ENCODE measurements around the gene TICAM2.

TICAM2 gene

GRCh38 chr5:115626445-115626823 lies 24.2 kb upstream of the TICAM2 start:
- H3K4me3 ChIP-seq (ENCODE audit: control insufficient read depth in 1 of 7, extremely low read depth in 1 of 7, insufficient read depth in 4 of 7, low read depth in 2 of 7, low read length in 6 of 7): peak overlapping the region; percentile 77 to 95 (median 93)
- H3K36me3 ChIP-seq (ENCODE audit: control insufficient read depth in 4 of 4, insufficient read depth in 4 of 4, low read length in 3 of 4): peaks cover 0 to 8% (median 2%) of the 10 kb centered on the region in 4 experiments
- POLR2A ChIA-PET: no interaction called here
- CTCF ChIA-PET: interaction anchor here (1.3 kb wide), 1 partner anchor 9 kb away, joined by 3 read pairs; no protein-coding TSS in a partner anchor
- H3K4me1 ChIP-seq (ENCODE audit: control extremely low read depth in 1 of 4, control insufficient read depth in 4 of 4, insufficient read depth in 4 of 4, low read length in 3 of 4): peaks cover 12 to 27% (median 22%) of the 10 kb centered on the region in 4 experiments
- no peaks in the 10 kb centered on the region for H3K27me3 ChIP-seq (replicated peaks in 2 of 5; ENCODE audit: control insufficient read depth in 4 of 5, insufficient read depth in 5 of 5, low read length in 4 of 5)
- H3K27ac ChIP-seq (ENCODE audit: insufficient read depth in 1 of 2, low read depth in 1 of 2, low read length in 2 of 2, poor library complexity in 1 of 2, severe bottlenecking in 2 of 2): peak overlapping the region; percentile 69 to 82
- WGBS (ENCODE audit: insufficient coverage): 0% methylated on average over 1 of the region's 9 CpGs
- no peak for DNase-seq
- H3K9me3 ChIP-seq (ENCODE audit: control extremely low read depth in 1 of 5, control insufficient read depth in 4 of 5, insufficient read depth in 2 of 5, low read depth in 1 of 5, low read length in 4 of 5): no peaks in the 10 kb centered on the region

DNA sequence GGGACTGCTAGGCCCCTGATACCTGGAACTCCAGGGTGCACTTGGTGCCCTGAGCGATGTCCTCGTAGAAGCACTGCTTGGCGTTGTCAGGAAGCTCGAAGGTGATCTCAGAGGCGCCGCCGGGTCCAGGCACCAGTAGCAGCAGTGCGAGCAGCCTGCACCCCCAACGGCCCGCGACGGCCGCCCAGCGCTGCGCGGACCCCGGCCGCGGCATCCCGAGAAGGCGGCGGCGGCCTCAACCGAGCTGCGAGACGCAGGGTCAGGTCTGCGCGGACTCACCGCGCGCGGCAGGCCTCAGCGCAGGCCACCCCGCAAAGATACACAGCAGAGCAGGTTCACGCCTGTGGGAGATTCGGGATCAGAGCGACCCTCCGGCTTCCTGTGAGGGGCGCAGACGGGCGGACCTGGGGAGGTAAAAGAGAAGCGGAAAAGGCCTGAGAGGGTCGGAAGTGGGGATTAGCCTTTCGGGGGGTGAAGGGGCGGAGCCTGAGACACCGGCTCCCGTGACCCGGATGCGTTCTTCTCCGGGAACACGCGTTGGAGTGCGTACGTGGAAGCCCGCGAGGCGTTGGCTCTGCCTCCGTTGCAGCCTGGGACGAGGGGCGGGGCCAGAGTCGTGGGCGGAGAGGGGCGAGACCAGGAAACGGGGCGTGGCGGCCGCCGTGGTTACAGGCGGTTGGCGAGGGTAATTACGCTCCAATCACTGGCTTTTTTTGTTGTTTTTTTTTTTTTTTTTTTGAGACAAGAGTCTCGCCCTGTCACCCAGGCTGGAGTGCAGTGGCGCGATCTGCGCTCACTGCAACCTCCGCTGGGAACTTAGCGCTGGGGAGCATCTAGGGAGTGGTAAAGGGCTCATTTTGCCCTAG lies 23.5 kb upstream of the TICAM2 start, which contains the start of gene TMED7:
TMED7 (minus strand) TSS at position 458 of the 866 bp plus-strand sequence; CDS start at position 214, 244 bp downstream.
- peak; percentile 98 to 99 (median 99) for DNase-seq
- Histone ChIP-seq H3K36me3 (ENCODE audit: control insufficient read depth in 4 of 4, insufficient read depth in 4 of 4, low read length in 3 of 4) (peaks cover 0 to 8% (median 2%) of the 10 kb centered on the region in 4 experiments), H3K4me1 (ENCODE audit: control extremely low read depth in 1 of 4, control insufficient read depth in 4 of 4, insufficient read depth in 4 of 4, low read length in 3 of 4) (peaks cover 12 to 27% (median 22%) of the 10 kb centered on the region in 4 experiments), H3K9me3 (ENCODE audit: control extremely low read depth in 1 of 5, control insufficient read depth in 4 of 5, insufficient read depth in 2 of 5, low read depth in 1 of 5, low read length in 4 of 5) (no peaks in the 10 kb centered on the region), H3K27me3 (replicated peaks in 2 of 5; ENCODE audit: control insufficient read depth in 4 of 5, insufficient read depth in 5 of 5, low read length in 4 of 5) (no peaks in the 10 kb centered on the region), H3K4me3 (ENCODE audit: control insufficient read depth in 1 of 7, extremely low read depth in 1 of 7, insufficient read depth in 4 of 7, low read depth in 2 of 7, low read length in 6 of 7) (peak within 1 kb of the TSS; percentile 77 to 95 (median 93)), H3K27ac (ENCODE audit: insufficient read depth in 1 of 2, low read depth in 1 of 2, low read length in 2 of 2, poor library complexity in 1 of 2, severe bottlenecking in 2 of 2) (peak within 1 kb of the TSS; percentile 69 to 92)
- ChIA-PET POLR2A (interaction anchor here (1.2 kb wide), 1 partner anchor 12 kb away, joined by 4 read pairs; no protein-coding TSS in a partner anchor), CTCF (interaction anchor here (1.1 to 3.1 kb wide), 5 partner anchors 9 to 317 kb away, joined by 3 to 12 read pairs (median 4); no protein-coding TSS in a partner anchor)
- WGBS (ENCODE audit: insufficient coverage): under 1% methylated on average over 65 of the region's 77 CpGs

DNA sequence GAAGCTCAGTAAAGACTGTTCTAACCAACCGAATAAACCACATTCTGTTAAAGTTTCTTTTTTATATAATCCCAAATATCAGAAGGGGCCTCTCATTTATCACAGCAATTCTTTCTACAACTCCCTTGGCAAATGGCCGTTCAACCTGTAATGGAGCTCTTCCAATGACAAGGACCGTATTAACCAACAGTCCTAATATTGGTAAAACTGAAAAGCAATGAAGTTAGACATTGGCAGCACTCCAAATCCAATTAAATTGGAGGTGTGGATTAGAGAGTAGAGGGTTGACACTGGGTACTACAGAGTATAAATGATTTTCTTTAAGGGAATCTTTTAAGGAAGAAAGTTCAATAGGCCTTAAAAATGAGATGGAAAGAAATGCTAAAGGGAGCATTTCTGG lies 22.7 kb upstream of the TICAM2 start:
- Histone ChIP-seq H3K9me3 (ENCODE audit: control extremely low read depth in 1 of 5, control insufficient read depth in 4 of 5, insufficient read depth in 2 of 5, low read depth in 1 of 5, low read length in 4 of 5) (no peaks in the 10 kb centered on the region), H3K27ac (ENCODE audit: insufficient read depth in 1 of 2, low read depth in 1 of 2, low read length in 2 of 2, poor library complexity in 1 of 2, severe bottlenecking in 2 of 2) (peak overlapping the region; percentile 69 to 92), H3K36me3 (ENCODE audit: control insufficient read depth in 4 of 4, insufficient read depth in 4 of 4, low read length in 3 of 4) (peaks cover 2 to 15% (median 4%) of the 10 kb centered on the region in 4 experiments), H3K27me3 (replicated peaks in 2 of 5; ENCODE audit: control insufficient read depth in 4 of 5, insufficient read depth in 5 of 5, low read length in 4 of 5) (no peaks in the 10 kb centered on the region), H3K4me1 (ENCODE audit: control extremely low read depth in 1 of 4, control insufficient read depth in 4 of 4, insufficient read depth in 4 of 4, low read length in 3 of 4) (peaks cover 12 to 27% (median 22%) of the 10 kb centered on the region in 4 experiments), H3K4me3 (ENCODE audit: control insufficient read depth in 1 of 7, extremely low read depth in 1 of 7, insufficient read depth in 4 of 7, low read depth in 2 of 7, low read length in 6 of 7) (peak overlapping the region; percentile 52 to 95 (median 91))
- POLR2A ChIA-PET: interaction anchor here (1.2 kb wide), 1 partner anchor 11 kb away, joined by 4 read pairs; no protein-coding TSS in a partner anchor
- DNase-seq: peak in 2 of 3 donors; percentile 23 to 33
- 71% methylated on average over 1 of the region's 3 CpGs for WGBS (ENCODE audit: insufficient coverage)
- CTCF ChIA-PET: interaction anchor here (1.0 to 3.1 kb wide), 5 partner anchors 9 to 316 kb away, joined by 3 to 12 read pairs (median 4); no protein-coding TSS in a partner anchor

GRCh38 chr5:115623658-115624057 lies 21.4 kb upstream of the TICAM2 start:
- Histone ChIP-seq H3K27me3 (replicated peaks in 2 of 5; ENCODE audit: control insufficient read depth in 4 of 5, insufficient read depth in 5 of 5, low read length in 4 of 5) (no peaks in the 10 kb centered on the region), H3K4me3 (ENCODE audit: control insufficient read depth in 1 of 7, extremely low read depth in 1 of 7, insufficient read depth in 4 of 7, low read depth in 2 of 7, low read length in 6 of 7) (peak overlapping the region in 2 of 7 experiments; percentile 11 to 95), H3K36me3 (ENCODE audit: control insufficient read depth in 4 of 4, insufficient read depth in 4 of 4, low read length in 3 of 4) (peaks cover 3 to 25% (median 12%) of the 10 kb centered on the region in 4 experiments), H3K9me3 (ENCODE audit: control extremely low read depth in 1 of 5, control insufficient read depth in 4 of 5, insufficient read depth in 2 of 5, low read depth in 1 of 5, low read length in 4 of 5) (no peaks in the 10 kb centered on the region), H3K27ac (ENCODE audit: insufficient read depth in 1 of 2, low read depth in 1 of 2, low read length in 2 of 2, poor library complexity in 1 of 2, severe bottlenecking in 2 of 2) (peak overlapping the region in 1 of 2 experiments; percentile 92), H3K4me1 (ENCODE audit: control extremely low read depth in 1 of 4, control insufficient read depth in 4 of 4, insufficient read depth in 4 of 4, low read length in 3 of 4) (peaks cover 12 to 27% (median 22%) of the 10 kb centered on the region in 4 experiments)
- WGBS (ENCODE audit: insufficient coverage): 95% methylated on average over 4 of the region's 5 CpGs
- ChIA-PET POLR2A (interaction anchor here (1.0 kb wide), 1 partner anchor 12 kb away, joined by 8 read pairs; no protein-coding TSS in a partner anchor), CTCF (interaction anchor here (0.6 to 3.1 kb wide), 7 partner anchors 8 to 217 kb away, joined by 3 to 12 read pairs (median 5); partner anchors contain the start of genes AP3S1 and ATG12)
- DNase-seq: no peak

DNA sequence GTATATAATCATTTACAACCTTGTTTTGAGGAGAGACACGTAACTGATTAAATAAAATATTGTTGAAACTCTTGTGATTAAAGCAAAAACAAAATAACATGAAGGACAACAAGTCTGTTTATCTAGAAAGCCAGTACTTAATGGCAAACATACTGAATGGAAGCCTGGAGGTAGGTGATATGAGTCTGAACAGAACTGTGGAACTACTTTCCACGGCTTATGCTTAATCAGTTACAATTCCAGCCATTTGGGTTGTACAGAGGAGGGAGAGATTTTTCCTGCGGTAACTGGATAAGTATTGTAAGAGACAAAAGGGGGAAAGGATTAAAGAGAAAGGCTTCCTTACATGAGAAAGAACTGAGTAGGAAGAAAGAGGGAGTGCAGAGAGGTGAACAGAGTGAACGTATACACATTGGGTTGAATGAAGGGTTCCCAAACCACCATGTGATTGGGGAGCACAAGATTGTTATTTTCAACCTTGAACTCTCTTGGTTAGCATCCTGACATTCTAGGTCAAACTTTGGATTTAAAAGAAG lies 19.2 kb upstream of the TICAM2 start:
- Histone ChIP-seq H3K27me3 (replicated peaks in 2 of 5; ENCODE audit: control insufficient read depth in 4 of 5, insufficient read depth in 5 of 5, low read length in 4 of 5) (no peaks in the 10 kb centered on the region), H3K4me1 (ENCODE audit: control extremely low read depth in 1 of 4, control insufficient read depth in 4 of 4, insufficient read depth in 4 of 4, low read length in 3 of 4) (peaks cover 10 to 24% (median 19%) of the 10 kb centered on the region in 4 experiments), H3K36me3 (ENCODE audit: control insufficient read depth in 4 of 4, insufficient read depth in 4 of 4, low read length in 3 of 4) (peaks cover 5 to 40% (median 16%) of the 10 kb centered on the region in 4 experiments), H3K4me3 (ENCODE audit: control insufficient read depth in 1 of 7, extremely low read depth in 1 of 7, insufficient read depth in 4 of 7, low read depth in 2 of 7, low read length in 6 of 7) (no peak overlapping the region), H3K9me3 (ENCODE audit: control extremely low read depth in 1 of 5, control insufficient read depth in 4 of 5, insufficient read depth in 2 of 5, low read depth in 1 of 5, low read length in 4 of 5) (no peaks in the 10 kb centered on the region), H3K27ac (ENCODE audit: insufficient read depth in 1 of 2, low read depth in 1 of 2, low read length in 2 of 2, poor library complexity in 1 of 2, severe bottlenecking in 2 of 2) (no peak overlapping the region)
- CTCF ChIA-PET: no interaction called here
- DNase-seq: peak in 1 of 3 donors; percentile 17
- POLR2A ChIA-PET: no interaction called here
- WGBS (ENCODE audit: insufficient coverage): 100% methylated on average over 3 of the region's 4 CpGs

GRCh38 chr5:115616892-115617291 lies 14.6 kb upstream of the TICAM2 start:
- no CpG with 5 or more reads among the region's 1 CpG for WGBS (ENCODE audit: insufficient coverage)
- Histone ChIP-seq H3K36me3 (ENCODE audit: control insufficient read depth in 4 of 4, insufficient read depth in 4 of 4, low read length in 3 of 4) (peaks cover 8 to 57% (median 29%) of the 10 kb centered on the region in 4 experiments), H3K9me3 (ENCODE audit: control extremely low read depth in 1 of 5, control insufficient read depth in 4 of 5, insufficient read depth in 2 of 5, low read depth in 1 of 5, low read length in 4 of 5) (no peaks in the 10 kb centered on the region), H3K4me3 (ENCODE audit: control insufficient read depth in 1 of 7, extremely low read depth in 1 of 7, insufficient read depth in 4 of 7, low read depth in 2 of 7, low read length in 6 of 7) (no peak overlapping the region), H3K27me3 (replicated peaks in 2 of 5; ENCODE audit: control insufficient read depth in 4 of 5, insufficient read depth in 5 of 5, low read length in 4 of 5) (no peaks in the 10 kb centered on the region), H3K27ac (ENCODE audit: insufficient read depth in 1 of 2, low read depth in 1 of 2, low read length in 2 of 2, poor library complexity in 1 of 2, severe bottlenecking in 2 of 2) (no peak overlapping the region), H3K4me1 (ENCODE audit: control extremely low read depth in 1 of 4, control insufficient read depth in 4 of 4, insufficient read depth in 4 of 4, low read length in 3 of 4) (no peaks in the 10 kb centered on the region)
- ChIA-PET CTCF (interaction anchor here (1.2 to 1.7 kb wide), 2 partner anchors 10 to 13 kb away, joined by 4 to 6 read pairs; no protein-coding TSS in a partner anchor), POLR2A (no interaction called here)
- DNase-seq: no peak

All from common myeloid progenitor, CD34-positive (primary cell).